RWPE1 (cell line): ENCODE measurements around the gene PPP1R12C.
"Not testable (repeated sequence)": the region's sequence is repeated elsewhere in the genome, so short reads cannot be mapped to it uniquely, and the experiment has no call there.

ENCODE experiments used
- CTCF ChIA-PET: fragments of 350-600 bp; sonication (Branson Sonifier 250); formaldehyde crosslinking; extraction: SDS; loops from one replicate; lab custom pipeline; 2021; lab: Yijun Ruan, JAX
- POLR2A ChIA-PET: fragments of 400-600 bp; formaldehyde crosslinking; extraction: SDS; loops from one replicate; lab custom pipeline; 2020; ENCODE audit warnings: antibody characterized with exemption; ENCODE audit not compliant: low non-redundant PET; lab: Yijun Ruan, JAX
- DNase-seq: peaks from one replicate; pipeline ENCODE4 v3.0.0; 2012; ENCODE audit warnings: low spot score
- H3K27ac ChIP-seq: fragments of 450-650 bp; 2 replicates; pipeline ENCODE4 v1.5.1; 2017
- TF ChIP-seq, protein P1 (sequence below): fragments of 450-650 bp; conservative IDR thresholded peaks from 2 replicates; pipeline ENCODE4 v1.5.1; 2017; ENCODE audit warnings: low read depth, mild to moderate bottlenecking

The PPP1R12C gene

DNA sequence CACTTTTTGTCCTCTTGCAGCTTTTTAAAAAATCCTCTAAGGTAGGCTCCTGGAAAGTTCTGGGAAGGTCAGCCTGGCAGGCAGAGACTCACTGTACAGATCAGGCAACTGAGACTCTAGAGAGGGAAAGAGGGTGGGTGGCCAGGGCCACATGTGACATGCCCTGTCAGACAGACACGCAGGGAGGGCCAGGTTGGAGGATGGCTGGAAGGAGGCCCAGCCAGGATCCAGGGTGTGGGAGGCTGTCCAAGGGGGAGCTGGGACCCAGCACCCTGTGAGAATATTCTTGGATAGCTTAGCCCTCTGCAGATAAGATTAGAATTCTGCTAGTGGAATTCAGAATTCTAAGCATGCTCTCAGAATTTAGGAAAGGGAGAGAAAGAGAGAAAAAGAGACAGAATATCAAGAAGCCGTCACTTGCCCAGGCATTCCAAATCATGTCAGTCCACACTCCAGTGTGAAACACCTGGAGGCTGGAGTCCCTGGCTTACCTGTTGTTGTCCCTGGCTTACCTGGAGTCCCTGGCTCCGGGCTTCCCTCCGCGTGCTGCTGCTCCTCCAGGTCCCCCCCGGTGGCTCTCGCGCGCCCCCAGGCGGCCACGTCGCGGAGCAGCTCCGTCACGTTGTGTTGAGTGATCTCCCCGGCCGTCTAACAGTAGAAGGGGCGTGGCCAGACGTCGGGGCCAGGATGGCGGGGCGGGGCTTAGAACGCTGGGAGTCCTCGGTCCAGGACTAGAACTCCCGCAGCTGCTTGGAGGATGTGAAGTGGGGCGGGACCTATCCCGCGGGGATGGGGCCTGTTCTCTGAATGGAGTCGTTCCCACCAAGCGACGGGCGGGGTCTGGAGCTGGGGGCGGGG lies 42.9 kb upstream of the PPP1R12C start:
- DNase-seq = peak; percentile 97
- TF ChIP-seq, protein P1, sequence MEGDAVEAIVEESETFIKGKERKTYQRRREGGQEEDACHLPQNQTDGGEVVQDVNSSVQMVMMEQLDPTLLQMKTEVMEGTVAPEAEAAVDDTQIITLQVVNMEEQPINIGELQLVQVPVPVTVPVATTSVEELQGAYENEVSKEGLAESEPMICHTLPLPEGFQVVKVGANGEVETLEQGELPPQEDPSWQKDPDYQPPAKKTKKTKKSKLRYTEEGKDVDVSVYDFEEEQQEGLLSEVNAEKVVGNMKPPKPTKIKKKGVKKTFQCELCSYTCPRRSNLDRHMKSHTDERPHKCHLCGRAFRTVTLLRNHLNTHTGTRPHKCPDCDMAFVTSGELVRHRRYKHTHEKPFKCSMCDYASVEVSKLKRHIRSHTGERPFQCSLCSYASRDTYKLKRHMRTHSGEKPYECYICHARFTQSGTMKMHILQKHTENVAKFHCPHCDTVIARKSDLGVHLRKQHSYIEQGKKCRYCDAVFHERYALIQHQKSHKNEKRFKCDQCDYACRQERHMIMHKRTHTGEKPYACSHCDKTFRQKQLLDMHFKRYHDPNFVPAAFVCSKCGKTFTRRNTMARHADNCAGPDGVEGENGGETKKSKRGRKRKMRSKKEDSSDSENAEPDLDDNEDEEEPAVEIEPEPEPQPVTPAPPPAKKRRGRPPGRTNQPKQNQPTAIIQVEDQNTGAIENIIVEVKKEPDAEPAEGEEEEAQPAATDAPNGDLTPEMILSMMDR = peak; percentile 97
- ChIA-PET CTCF (interaction anchor here (0.5 to 3.6 kb wide), 16 partner anchors 9 to 867 kb away, joined by 3 to 31 read pairs (median 4); partner anchors contain the start of genes IL11 and SYT5), POLR2A (interaction anchor here (0.5 to 1.5 kb wide), 3 partner anchors 19 to 156 kb away, joined by 3 to 5 read pairs (median 3); no protein-coding TSS in a partner anchor)
- H3K27ac ChIP-seq = peak overlapping the region; percentile 97

DNA sequence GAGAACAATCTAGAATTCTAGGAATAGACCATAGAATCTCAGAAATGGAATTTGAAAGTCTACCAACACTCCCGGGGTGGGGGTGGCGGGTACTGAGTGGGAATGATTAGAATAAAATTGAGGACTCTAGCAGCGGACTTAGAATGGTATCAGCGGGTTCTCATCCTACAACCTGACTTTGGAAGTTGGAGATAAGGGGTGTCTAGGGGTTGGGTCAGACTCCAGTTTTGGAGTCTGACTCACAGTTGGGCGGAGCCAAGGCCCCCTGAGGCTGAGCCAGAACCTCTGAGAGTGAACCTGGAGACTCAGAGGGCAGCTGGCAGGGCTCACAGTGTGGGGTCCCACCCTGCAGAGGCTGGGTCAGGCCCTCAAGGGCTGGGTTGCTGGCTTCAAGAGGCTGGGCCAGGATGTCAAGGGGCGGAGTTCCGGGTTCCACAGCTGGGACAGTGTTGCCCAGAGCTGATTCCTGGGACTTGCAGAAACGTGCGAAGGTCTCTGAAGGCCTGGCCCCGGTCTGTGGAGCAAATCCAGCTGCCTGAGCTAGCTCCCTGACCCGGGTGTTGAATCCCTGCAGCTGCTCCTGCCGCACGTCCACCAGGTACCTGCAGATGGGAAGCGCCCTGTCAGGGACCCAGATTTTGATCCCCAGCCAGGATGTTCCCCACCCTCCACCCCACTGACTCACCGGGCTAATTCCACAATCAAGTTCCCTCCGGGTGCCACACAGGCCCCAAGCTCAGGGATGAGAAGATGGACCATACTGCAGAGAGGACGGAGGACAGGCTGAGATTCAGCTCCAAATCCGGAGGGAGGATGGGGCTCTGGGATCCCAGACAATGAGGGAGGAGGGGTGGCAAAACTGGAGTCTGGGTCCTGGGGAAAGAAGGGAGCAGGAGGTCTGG lies 41.7 kb upstream of the PPP1R12C start:
- TF ChIP-seq, protein P1 = no peak
- peak overlapping the region; percentile 97 for H3K27ac ChIP-seq
- peak; percentile 71 for DNase-seq
- CTCF ChIA-PET = interaction anchor here (0.5 to 3.6 kb wide), 6 partner anchors 8 to 102 kb away, joined by 3 to 31 read pairs (median 7); partner anchors contain the start of gene SYT5
- POLR2A ChIA-PET = no interaction called here

DNA sequence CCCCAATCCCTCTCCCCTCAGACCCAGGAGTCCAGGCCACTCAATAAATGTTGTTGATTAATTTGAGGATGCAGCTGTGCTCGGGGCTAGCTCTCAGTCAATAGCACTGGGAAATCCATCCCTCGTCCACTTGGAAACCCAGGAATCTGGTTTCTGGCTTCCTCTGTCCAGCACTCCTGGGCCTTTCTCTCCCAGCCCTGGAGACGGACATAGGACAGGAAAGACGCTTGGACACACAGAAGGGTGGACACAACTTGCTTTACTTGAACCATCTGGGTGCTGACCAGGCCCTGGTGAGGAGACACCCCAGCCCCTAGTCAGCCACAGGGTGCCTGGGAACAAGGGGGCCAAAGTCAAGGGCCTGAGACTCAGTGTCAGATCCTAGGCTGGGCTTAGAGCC lies 41.0 kb upstream of the PPP1R12C start:
- POLR2A ChIA-PET = no interaction called here
- TF ChIP-seq, protein P1 = no peak
- peak overlapping the region; percentile 97 for H3K27ac ChIP-seq
- DNase-seq = no peak
- CTCF ChIA-PET = interaction anchor here (2.4 to 3.6 kb wide), 2 partner anchors 12 to 18 kb away, joined by 13 to 31 read pairs; no protein-coding TSS in a partner anchor

DNA sequence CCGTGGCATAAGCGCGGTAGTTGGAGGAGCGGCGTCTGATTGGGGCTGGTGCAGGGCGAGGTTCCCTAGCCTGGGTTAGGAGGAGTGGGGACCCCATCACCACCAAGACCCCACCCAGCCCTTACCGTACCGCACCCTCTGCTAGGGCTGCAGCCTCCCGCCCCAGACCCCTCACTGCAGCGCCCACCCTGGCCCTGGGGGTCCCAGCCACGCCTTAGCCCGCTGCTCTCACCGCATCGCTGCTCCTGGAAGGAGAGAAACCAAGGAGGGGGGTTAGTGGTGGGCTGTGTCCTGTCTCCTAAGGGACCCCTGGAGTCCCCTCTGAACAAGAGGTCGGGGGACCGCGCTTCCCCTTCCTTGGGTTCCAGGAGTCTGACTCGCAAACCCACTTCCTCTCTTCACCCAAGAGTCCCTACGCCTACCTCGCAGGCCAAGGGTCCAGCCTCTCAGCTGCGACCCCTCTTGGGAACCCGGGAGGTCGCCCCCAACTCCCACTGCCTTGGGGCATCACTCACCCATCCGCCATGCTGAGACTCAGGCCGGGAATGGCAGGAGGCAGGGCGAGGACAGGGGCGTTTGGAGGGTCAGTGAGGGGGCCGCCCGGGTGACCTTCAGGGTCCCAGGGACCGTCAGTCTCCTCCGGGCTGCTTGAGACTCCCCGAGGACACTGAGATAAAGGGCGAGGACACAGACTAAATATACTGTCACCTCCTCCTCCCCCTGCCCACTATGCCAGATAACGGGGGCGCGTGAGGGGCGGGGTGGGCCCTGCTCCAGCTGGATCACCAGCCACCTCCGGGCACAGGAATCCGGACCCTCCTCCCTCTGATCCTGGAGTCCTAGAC lies 39.8 kb upstream of the PPP1R12C start, which contains the start of gene TNNI3:
Gene TNNI3 (minus strand): TSS at position 669 of the 845 bp plus-strand sequence. CDS start 143 bp downstream, at position 526.
- H3K27ac ChIP-seq = peak within 1 kb of the TSS; percentile 97
- ChIA-PET CTCF (interaction anchor here (0.7 kb wide), 1 partner anchor 332 kb away, joined by 3 read pairs; no protein-coding TSS in a partner anchor), POLR2A (interaction anchor here (0.6 kb wide), 2 partner anchors 59 to 215 kb away, joined by 3 read pairs; no protein-coding TSS in a partner anchor)
- DNase-seq = no peak
- TF ChIP-seq, protein P1 = no peak

DNA sequence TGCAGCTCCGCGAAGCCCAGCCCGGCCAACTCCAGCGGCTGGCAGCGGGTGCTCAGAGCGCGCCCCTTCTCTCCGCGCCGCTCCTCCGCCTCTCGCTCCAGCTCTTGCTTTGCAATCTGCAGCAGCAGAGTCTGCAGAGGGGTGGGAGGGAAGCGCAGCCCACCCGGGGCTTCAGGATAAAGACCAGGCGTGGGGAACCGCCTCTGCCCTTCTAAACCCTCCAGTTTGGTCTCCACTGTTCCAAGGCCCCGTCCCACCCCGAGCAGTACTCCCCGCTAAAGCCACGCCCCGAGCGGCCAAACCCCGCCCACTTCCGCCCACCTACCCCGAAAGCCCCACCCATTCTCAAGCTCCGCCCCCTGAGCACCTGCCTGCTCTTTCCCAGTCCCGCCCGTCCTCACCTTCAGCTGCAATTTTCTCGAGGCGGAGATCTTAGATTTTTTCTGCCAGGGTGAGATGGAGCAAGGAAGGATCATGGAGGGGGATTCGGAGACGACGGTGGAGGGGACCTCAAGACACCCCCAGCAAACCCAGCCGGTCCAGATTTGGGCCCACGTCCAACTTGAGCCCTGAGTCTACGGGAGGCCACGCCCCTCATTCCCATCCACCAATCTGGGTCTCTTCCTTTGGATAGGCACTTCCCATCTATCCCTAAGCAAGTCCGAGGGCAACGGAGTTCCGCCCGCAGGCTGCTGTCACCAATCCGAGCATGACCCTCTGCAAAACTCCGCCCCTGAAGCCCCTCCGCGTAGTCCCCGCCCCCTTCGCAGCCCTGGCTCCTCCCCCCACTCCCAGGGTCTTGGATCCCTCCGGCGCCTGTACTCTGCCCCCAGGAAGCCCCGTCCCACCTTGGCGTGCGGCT lies 39.0 kb upstream of the PPP1R12C start:
- TF ChIP-seq, protein P1 = no peak
- H3K27ac ChIP-seq = peak overlapping the region; percentile 58
- DNase-seq = peak; percentile 79
- POLR2A ChIA-PET = no interaction called here
- CTCF ChIA-PET = interaction anchor here (0.9 kb wide), 1 partner anchor 10 kb away, joined by 4 read pairs; no protein-coding TSS in a partner anchor

DNA sequence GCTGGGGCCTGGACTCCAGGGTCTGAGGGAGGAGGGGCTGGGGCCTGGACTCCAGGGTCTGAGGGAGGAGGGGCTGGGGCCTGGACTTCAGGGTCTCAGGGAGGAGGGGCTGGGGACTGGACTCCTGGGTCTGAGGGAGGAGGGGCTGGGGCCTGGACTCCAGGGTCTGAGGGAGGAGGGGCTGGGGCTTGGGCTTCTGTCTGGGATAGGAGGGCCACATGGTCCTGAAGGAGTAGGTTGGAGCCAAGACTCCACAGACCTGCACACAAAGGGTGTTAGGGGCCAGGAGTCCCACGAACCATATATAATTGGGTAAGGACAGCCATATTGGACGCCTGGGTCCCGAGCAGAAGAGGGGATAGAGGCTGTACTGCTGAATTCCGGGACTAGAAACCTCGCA lies 38.3 kb upstream of the PPP1R12C start:
- DNase-seq, POLR2A ChIA-PET: not testable (repeated sequence)
- peak overlapping the region; percentile 58 for H3K27ac ChIP-seq
- CTCF ChIA-PET = interaction anchor here (0.9 kb wide), 1 partner anchor 9 kb away, joined by 4 read pairs; no protein-coding TSS in a partner anchor
